HG03521 (cell line): ENCODE data around the gene ZFP3.
"Not testable (repeated sequence)": the region's sequence is repeated elsewhere in the genome, so short reads cannot be mapped to it uniquely, and the experiment has no call there.

Experiments
- ATAC-seq: cut with Tn5 transposase; IDR thresholded peaks from one replicate; pipeline ENCODE4 v1.9.1; 2021; ENCODE audit warnings: mild to moderate bottlenecking, moderate library complexity; ENCODE audit not compliant: unreplicated experiment

ZFP3 gene

GRCh38 chr17:5077275-5077674 lies 992 bp upstream of the ZFP3 start:
- ATAC-seq: not testable (repeated sequence)

- ATAC-seq: no peak
Observed at GRCh38 chr17:5077781-5078105, 524 bp upstream of the ZFP3 start.

DNA sequence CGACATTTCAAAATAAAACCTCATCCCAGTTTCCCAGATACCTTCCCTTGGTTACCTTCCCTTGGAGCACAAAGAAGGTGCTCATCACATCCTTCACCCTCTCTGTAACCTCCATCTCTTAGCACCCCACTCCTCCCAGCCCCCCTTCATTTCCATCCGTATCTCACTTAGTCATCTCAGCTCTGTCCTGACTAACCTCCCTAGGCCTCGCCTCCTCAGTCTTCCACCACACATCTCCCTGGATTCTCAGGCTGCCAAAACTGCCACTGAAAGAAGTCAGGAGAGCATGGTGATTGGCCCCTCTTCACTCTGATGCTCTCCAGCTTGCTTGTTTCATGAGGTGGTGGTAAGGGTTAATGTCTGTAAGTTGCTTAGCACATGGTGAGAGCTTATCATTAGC lies 2.3 kb downstream of the ZFP3 start:
- no peak for ATAC-seq

GRCh38 chr17:5092218-5093010 lies 14.1 kb downstream of the ZFP3 start:
- no peak for ATAC-seq

DNA sequence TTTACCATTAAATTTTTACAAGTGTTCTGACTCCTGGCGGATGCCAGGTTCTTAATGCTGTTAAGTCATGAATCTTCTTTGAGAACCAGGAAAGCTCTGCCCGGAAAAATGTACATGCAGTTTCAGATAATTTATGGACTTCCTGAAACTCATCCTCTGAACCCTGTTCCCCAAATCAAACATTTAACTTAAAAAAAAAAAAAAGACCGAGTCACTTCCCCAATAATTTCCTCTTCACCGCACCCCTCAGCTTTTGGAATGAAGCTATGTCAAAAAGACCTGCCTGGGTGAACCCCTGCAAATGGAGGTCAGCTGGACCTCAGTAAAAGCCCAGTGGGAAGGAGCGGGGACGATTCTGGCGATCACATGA lies 18.4 kb downstream of the ZFP3 start:
- no peak for ATAC-seq

GRCh38 chr17:5097101-5097834 lies 19.0 kb downstream of the ZFP3 start:
- no peak for ATAC-seq

GRCh38 chr17:5099271-5099670 lies 21.0 kb downstream of the ZFP3 start:
- no peak for ATAC-seq

DNA sequence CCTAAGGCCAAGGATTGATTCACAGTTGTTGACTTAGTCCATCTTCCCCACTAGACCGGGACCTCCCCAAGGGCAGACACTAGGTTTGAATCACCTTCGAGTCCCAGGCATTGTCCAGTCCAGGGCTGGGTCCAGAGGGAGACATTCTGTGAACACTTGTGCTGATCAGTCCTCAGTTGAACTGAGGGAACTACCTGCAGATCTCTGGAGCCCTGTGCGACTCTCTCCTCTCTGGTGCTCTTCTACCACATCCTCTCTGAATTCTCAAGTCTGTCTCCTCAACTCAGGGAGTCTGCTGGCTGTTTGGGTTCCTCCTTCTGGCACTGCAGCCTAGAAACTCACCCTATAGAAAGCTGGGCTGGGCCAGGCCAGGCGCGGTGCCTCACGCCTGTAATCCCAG lies 22.6 kb downstream of the ZFP3 start:
- no peak for ATAC-seq

DNA sequence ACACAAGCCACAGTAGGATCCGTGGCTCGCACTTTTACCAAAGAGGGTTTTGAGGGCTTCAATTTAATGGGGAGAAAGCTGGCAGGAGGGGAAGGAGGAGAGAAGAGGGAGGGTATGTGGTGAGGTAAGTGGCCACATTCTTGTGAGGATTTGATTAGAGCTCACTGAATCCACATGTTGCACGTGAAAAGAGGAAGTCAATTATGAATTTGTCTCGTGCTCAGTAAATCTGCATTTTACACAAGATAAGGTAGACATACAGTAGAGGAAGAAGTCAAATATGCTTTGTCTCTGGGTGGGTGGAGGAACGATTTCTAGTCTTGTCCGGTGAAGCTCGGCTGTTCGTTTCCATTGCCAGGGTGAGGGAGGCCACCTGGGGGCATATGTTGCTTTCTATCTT lies 32.5 kb downstream of the ZFP3 start:
- no peak for ATAC-seq

GRCh38 chr17:5111402-5112204 lies 33.3 kb downstream of the ZFP3 start, which contains the start of gene ZNF232:
TSS of gene ZNF232 (minus strand) at chr17:5111878. CDS start at chr17:5111822, 56 bp downstream.
- ATAC-seq: peak; percentile 91

GRCh38 chr17:5115673-5116651 lies 37.7 kb downstream of the ZFP3 start, which contains the start of gene USP6:
TSS of gene USP6 (plus strand) at chr17:5116032. CDS start at chr17:5130368, 14,336 bp downstream.
- ATAC-seq: no peak

DNA sequence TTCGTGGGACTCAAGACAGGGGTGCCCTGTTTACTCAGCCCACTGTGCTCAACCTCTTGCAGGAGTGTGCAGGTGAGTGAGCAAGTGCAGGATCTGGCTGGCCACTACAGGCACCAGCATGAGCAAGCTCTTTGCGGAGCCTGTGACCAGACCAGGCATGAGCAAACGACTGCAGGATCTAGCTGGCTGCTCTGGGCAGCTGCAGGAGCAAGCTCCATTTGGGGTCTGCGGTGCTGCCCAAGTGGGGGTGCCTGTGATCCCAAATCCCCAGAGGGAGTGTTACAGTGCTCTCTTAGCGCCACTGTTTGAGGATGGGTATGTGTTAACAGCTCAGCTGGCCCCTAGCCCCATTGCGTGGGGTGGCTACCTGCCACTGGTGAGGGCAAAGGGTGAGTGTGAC lies 40.0 kb downstream of the ZFP3 start:
- ATAC-seq: no peak

DNA sequence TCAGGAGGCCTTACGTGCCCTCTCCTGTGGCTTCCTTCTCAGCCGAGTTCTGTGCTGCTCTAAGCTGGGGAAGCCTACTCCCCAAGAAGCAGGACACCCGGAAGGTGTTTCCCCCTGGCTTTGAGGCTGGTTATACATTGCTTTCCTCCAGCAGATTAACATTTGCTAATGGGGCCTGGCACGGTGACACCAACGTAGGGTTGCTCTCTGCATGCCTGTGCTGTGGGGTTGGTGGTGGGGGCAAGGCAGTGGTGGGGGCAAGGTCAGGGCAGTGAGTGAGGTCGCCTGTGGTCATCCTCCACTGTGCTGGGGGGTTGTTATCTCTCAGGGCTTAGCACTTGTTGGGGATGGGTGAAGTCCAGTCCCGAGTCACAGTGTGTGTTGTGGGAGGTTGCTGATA lies 41.8 kb downstream of the ZFP3 start:
- ATAC-seq: no peak

GRCh38 chr17:5120436-5121185 lies 42.3 kb downstream of the ZFP3 start:
- not testable (repeated sequence) for ATAC-seq

GRCh38 chr17:5121186-5121841 lies 43.0 kb downstream of the ZFP3 start:
- no peak for ATAC-seq

DNA sequence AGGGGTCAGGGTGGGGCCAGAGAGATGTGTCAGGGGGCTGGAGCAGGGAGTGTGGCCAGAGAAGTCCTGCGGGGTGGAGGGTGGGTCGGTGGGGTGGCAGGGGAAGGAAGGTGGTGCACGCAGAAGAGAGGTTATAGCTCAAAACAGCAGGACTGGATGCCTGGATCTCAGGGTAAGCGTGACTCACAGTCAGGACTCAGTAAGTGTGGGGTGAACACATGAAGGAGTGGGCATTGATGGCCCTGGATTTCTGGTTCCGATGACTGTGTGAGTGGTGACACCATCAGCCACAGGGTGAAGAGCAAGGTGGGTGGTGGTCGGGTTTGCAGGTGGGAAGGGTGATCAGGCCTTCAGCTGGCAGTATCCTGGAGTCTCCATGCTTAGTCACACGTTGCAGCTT lies 43.8 kb downstream of the ZFP3 start:
- ATAC-seq: not testable (repeated sequence)

GRCh38 chr17:5122586-5123342 lies 44.5 kb downstream of the ZFP3 start:
- no peak for ATAC-seq

DNA sequence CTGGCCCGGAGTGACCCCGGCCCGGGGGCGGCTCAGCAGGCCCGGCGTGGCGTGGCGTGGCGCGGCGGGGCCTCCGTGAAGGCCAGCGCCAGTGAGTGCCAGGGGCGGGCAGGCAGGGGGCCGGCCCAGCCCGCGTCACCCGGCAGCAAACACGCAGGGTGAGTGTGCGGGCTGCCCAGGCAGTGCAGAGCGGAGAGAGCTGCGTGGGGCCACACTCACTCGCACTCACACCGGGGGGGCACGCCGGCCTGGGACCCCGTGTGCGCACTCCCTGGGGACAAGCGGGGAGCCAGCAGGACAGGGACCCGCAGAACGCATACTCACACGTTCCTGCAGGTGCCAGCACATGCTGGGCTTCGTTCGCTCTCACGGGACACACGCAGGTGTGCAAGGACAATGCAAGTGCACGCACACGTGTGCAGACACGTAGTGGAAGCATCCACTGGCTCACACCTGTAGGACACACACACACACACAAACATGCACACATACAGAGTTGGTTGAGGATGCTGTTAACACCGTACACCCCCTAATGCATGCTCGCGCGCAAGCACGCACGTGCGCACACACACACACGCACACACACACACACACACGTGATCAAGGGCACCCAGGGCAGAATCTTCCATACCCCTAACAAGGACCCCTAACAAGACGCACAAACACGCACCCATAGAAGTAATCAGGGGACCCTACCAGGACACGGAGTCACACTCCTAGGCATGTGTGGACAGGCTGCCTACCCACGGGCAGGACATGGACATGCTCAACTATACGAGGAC lies 45.3 kb downstream of the ZFP3 start:
- ATAC-seq: no peak
